Mesenteric fat pad (tissue), 1 donor: ENCODE results near the gene TCP1. TPM values are rescaled to one million over a fixed set of nuclear protein-coding genes. Genes with fewer than 3 reads are reported as not detected.

Experiments
- DNase-seq: peaks from one replicate; pipeline ENCODE4 v3.0.0-alpha.2; 2020; ENCODE audit warnings: low spot score
- long read RNA-seq: library from polyadenylated mRNA; unstranded; transcript quantifications from one replicate; pipeline ENCODE4 v2.0.0, GENCODE V29; 2020
- total RNA-seq: library from RNA; stranded (reverse); fragmentation: NEBNext Ultra II Directional; extraction: Animal tissue kit (Norgen Biotek cat#: 25700); gene quantifications from one replicate; pipeline ENCODE4 v1.2.1, GENCODE V29; 2021
- donor health status: DM: yes; HTN: yes; CAD: no.

TCP1 gene
- total RNA-seq: 170 TPM
- long read RNA-seq, transcript TCP1-201 (12 exons, 2,499 nt): major isoform, 523 of 561 reads
- long read RNA-seq, partial matches to known transcripts: 19 of 561 reads
- long read RNA-seq, other reads (novel, unspliced or antisense): 18 of 561 reads

DNA sequence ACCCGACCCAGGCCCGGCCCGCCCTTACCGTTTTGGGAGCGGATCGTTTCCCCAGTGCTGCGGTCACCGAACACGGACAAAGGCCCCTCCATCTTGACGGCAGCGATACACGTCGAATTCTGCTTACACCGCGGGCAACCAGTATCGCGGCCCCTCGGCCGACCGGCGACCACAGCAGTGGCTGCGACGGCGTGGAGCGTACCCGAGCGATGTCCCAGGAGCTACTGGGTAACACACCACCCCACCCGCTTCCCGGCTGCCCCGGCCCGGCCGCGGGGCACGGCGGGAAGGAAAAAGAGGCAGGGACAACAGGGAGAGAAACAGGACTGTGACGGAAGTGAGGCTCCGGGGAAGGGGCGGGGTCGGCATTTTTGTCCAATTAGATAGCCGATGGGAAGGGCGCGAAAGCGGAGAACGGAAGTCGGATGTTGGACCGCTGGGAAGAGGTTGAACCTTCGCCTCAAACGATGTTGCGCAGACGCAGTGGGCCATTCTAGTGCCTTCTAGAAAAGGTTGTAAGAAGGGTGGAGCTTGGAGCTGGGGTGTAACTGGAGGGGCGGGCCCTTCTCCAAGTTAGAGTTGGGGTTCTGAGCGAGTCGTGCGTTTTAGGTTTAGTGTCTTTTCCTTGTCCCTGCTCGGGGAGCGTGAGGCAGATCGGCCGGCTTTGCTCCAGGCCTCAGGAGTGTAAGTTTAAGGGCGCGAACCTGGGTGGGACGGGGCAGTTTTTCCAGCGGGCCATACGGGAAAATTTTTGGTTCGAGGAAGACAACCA lies at the start of gene TCP1:
Gene TCP1 (minus strand): TSS at position 226 of the 772 bp plus-strand sequence. CDS start 134 bp downstream, at position 92.
- peak; percentile 98 for DNase-seq

DNA sequence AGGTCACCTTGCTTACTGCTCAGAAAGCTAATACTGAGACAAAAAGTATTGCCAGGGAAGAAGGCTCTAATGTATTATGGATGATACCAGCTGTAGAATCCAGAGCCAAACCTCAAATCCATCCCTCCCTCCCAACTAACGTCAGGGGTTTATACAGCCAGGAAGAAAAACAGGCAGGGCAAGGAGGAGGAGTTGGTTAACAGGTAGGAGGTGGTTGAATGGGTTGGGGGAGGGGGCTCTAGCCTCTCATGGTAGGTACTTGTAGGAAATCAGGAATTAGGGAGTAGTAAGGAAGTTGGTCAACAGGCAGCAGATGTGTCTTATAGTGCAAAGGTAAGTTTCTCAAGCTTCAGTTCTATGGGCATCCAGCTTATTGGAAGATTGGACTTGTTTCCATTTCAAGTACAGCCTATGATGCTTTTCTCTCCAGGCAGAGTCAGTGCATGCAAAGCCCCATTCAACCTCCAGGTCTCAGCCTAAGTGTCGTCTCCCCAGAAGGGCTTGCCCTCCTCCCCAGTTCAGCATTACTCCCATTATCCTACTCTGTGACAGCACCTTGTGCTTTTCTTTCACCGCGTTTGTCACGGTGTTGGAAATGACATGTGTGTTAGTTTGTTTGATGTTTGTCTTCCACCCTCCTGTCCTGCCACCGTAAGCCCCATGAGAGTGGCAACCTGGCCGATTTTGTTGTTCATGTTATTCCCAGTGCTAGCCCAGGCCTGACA lies 48.8 kb upstream of the TCP1 start:
- peak; percentile 81 for DNase-seq

DNA sequence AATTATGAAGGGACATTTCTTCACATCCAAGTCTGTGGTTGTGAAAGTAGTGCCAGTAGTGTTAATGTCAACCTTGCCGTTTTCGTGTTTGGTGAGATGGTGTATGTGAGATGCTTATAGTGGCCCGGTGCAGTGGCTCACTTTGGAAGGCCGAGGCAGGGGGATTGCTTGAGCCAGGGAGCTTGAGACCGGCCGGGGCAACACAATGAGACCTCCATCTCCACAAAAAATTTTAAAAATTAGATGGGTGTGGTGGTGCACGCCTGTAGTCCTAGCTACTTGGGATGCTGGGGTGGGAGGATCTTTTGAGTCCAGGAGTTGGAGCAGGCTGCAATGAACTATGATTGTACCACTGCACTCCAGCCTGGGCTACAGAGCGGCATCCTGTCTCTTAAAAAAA lies 48.1 kb upstream of the TCP1 start:
- DNase-seq: peak; percentile 64

DNA sequence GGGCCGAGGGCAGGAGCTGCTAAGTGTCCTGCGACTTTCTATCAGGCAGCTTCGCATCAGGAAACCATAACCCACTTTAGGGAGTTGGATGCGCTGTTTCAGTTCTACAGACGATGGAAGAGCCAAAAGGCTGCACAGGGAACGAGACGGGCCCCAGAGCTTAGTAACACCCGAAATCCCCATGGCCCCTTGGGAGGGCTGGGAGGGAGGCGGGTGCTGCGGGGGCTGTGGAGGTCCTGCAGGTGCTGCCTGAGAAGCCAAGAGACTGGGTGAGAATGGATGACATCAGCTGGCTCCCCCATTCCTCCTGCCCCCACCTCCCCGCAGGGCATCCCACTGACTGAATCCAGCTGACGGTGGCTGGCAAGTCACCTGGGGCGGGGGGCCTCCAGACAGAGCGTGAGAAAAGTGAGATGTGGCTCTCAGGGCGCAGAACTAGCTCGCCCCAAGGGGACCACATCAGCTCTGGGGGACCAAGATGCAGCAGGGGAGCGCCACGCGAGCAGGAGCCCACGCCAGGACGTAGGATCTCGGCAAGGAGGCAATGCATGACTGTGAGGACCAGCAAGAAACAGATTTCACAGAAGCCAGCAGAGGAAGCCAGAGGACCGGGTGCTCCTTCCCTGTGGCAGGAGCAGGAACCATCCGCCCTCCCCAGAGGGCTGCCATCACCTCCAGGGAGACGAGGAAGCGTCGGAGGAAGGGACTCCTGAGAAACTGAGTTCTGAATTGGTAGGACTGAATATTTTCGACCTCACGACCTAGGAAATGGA lies 47.5 kb upstream of the TCP1 start:
- DNase-seq: peak; percentile 88

DNA sequence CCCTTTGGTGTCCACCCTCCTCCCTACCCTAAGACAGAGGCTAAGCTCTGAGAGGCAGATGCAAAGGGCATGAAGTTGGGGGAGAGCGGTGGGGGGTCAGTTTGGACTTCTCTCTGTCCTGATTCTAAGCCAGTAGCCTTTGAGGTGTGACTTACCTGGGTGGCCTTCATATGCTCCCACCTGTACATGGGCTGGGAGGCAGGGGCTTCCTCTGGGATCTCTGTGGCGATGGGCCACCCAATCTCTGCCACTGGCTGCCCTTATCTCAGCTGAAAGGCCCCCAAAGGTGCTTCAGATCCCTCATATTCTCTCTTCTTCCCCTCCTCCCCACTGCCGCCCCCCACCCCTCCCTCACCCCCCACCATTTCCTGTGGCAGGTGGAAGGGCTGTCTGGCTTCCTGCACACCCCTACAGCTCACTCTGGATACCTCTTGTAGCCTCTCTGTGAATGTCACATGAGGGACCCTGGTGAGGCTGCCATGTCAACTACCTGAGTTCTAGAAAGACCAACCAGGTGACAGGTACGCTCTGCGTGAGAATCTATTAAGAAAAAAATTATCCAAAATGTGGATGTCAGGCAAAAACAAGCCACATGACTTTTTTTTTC lies 44.7 kb upstream of the TCP1 start:
- peak; percentile 43 for DNase-seq

DNA sequence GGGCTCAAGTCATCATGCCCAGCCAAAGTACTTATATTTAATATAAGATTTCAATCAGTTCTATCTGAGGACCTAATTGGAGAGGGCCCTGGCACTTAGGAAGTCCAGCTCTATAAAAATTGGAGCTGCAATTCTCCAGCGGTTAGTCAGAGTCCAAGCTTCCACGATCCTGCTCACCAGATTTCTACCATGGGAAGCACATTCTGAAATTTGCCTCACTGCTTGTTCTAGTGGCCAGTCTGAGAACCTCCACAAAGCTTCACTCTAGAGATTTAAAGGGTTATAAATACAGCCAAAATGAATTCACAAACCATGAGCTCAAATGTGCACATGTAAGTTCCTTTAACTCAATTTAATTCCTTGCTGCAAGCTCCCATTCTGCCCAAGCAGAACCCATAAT lies 44.2 kb upstream of the TCP1 start:
- no peak for DNase-seq

DNA sequence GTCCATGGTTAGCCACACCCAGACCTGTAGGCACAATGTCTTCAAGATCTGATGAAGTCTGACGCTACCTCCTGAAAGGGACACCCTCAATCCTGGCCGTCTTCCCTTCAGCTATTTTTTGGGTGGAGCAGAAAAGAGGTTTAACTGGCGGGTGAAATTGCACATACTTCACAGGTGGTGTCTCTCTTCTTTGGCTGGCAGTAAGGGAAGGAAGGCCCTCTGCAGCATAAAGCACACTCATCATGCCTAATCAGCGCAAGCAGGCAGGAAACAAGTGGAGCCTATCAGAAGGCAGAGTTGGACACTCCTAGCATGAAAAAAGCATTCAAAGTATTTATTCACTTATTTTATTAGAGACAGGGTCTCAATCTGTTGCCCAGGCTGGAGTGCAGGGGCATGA lies 43.5 kb upstream of the TCP1 start:
- DNase-seq: no peak

DNA sequence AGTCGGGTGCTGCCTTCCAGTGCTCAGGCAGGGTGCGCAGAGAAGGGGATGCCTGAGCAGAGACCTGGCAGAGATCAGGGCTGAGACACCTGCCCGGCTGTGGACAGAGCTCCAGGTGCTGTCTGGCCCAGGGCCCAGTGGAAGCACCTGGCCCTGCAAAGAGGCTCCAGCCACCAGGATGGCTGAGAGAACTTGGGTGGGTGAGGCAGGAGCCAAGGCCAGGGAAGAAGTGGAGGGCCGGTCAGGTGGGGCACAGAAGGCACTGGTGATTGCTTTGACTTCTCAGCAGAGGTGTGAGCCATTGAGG lies 41.9 kb upstream of the TCP1 start:
- no peak for DNase-seq

DNA sequence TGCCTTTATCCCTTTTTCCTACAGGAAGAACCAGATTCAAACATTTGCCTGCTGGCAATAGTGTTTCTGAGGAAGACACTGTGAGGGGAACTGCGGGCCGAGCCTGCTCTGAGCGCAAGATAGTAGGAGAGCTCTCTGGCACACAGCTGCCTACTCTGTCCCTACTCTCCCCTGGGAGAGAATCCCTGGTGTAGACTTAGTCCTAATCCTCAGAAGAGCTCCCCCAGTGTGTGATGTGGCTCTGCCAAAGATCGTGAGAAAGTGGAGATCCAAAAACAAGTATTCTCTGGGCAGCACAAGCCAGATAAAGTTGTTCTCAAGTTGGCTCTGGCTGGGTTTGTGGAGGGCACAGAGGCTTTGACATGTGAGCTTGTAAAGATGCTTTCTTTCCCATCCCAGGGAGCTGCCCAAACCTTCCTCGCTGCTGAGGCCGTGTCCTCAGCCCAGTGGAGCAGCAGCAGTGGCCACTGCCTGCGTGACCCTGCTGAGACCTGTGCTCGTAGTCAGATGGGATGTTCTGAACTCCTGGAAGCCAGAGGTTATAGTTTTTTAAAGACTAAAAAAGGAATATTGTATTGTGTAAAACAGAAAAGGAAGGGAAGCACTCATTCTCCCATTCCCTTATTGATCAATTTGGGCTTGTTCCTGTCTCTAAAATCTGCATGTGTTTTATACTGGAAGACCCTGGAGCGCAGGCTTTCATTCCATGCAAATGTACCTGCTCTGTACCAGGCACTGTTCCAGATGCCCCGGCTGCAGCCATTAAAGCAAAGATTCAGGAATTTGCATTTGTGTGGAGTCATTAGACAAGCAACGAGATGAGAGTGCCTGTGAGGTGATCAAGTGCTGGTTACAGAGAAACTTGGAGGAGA lies 41.3 kb upstream of the TCP1 start:
- no peak for DNase-seq

DNA sequence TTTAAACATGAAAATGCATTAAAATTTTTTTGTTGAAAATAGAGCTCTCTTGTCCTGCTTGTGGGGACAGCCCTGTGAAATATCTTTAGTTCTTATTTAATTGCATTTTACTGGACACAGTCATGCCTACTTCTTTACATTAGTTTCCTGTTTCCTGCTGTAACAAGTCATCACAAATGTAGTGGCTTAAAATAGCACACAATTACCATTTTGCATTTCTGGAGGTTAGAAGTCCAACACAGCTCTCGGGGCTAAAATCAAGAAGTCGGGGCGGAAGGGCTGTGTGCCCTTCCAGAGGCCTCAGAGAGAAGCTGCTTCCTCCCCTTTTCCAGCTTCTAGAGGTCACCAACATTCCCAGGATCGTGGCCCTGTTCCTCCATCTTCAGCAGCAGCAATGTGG lies 40.1 kb upstream of the TCP1 start:
- no peak for DNase-seq

DNA sequence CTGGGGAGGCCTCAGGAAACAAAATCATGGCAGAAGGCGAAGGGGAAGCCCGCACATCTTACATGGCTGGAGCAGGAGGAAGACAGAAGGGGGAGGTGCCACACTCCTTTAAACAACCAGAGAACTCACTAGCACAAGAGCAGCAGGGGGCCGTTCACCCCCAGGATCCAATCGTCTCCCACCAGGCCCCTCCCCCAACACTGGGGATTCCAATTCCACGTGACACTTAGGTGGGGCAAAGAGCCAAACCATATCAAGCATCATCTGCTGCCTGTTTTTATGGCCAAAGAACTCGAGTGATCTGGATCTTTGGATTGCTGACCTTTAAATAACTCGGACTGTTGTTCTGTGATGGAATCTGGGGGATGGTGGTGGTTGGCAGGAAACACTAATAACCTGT lies 38.7 kb upstream of the TCP1 start:
- DNase-seq: peak; percentile 55

DNA sequence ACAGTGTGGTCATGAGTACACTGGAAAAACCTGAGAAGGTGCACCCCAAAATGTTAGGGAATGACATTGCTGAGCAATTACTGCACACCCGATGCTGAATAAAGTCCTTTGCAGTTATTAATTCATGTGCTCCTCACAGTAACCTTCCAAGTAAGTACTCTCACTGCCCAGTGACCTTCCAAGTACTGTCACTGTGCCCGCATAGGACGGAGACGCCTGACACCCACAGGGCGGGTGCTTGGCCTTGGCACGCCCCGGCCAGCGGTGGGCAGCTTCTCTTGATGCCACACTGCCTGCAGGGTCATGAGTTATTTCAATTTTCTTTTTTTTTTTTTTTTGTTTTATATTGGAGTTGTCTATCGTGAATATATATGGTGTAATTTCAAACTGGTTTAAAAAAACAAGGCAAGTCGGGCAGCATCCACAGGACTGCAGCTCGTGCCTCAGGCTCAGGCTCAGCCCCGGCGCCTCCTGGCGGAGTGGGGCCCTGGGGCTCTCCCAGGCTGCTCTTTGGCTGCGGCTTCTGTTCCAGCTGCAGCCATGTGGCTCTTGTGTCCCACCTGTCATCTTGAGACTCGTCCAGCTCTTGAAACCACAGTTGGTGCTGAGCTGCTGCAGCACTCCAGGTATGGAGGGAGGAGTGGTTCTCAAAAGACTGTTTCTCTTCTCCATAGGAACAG lies 37.7 kb upstream of the TCP1 start:
- DNase-seq: peak; percentile 60

DNA sequence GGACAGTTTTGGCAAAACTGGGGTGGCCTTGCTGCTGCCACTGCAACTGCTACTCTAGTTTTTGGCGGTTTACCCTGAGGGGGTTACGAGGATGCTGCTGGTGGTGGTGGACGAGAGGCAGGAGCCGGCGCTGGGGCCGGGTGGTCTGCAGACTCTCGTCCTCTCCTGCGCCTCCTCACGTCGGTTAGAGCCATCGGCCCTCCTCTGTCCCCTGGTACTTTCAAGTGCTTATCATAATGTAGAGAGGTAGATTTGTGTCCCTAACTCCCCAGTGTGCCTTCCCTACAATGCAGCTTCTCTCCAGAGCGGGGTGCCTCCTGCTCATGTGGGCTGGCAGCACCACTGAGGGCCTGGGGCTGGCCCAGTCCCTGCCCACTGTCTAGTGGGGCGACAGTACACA lies 36.6 kb upstream of the TCP1 start:
- DNase-seq: peak; percentile 67

DNA sequence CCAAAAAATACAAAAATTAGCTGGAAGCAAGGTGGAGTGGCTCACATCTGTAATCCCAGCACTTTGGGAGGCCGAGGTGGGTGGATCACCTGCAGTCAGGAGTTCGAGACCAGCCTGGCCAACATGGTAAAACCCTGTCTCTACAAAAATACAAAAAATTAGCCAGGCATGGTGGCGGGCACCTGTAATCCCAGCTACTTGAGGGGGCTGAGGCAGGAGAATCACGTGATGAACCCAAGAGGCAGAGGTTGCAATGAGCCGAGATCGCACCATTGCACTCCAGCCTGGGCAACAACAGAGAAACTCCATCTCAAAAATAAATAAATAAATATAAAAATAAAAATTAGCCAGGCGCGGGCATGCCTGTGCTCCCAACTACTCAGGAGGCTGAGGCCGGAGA lies 35.3 kb upstream of the TCP1 start:
- peak; percentile 39 for DNase-seq

DNA sequence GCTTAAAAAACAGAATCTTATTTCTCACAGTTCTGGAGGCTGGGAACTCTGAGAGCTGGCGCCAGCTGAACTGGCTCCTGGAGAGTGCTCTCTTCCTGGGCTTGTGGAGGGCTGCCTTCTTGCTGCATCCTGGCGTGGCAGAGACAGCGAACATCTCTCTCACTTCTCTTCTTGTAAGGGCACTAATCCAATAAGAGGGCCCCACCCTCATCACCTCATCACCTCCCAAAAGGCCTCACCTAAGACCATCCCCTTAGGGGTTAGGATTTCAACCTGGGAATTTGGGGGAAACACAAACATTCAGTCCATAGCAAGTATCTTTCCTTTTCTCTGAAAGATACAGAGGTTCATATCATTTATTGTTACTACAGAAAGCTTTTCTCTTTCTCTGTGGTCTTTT lies 34.6 kb upstream of the TCP1 start:
- DNase-seq: peak; percentile 41

DNA sequence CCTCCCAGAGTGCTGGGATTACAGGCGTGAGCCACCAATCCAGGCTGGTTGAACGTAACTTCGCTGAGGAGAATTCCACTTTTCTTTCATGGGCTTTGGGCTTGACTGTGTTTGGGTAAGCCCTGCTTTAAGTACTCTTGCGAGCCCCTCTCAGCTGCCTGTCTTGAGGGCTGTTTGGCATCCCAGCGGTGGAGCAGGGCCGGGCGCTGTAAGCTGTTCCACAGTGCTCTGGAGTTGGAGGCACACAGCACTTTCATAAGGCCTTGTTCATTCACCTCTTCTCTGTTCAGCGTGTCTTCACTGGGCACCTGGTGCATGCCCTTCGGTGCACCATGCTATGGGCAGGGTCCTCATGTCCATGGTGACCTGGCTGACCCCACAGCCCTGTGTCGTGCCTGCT lies 32.3 kb upstream of the TCP1 start:
- no peak for DNase-seq

DNA sequence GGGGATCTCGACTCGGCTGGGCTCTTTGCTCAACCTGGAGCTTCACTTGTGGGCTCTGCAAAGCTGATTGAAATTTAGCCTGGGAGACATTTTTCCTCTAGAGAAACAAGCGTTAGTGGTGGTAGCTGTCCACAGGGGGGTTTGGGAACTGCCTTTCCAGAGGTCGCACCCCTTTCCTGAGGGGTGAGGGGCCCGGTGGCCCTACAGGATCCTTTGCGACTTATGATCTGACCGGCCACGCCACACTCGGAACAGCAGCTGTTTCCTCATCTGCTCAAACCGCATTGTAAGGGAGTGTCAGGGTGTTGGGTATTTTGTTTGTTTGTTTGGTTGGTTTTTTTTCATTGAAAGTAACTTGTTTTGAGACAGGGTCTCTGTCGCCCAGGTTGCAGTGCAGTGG lies 31.7 kb upstream of the TCP1 start:
- peak; percentile 81 for DNase-seq

DNA sequence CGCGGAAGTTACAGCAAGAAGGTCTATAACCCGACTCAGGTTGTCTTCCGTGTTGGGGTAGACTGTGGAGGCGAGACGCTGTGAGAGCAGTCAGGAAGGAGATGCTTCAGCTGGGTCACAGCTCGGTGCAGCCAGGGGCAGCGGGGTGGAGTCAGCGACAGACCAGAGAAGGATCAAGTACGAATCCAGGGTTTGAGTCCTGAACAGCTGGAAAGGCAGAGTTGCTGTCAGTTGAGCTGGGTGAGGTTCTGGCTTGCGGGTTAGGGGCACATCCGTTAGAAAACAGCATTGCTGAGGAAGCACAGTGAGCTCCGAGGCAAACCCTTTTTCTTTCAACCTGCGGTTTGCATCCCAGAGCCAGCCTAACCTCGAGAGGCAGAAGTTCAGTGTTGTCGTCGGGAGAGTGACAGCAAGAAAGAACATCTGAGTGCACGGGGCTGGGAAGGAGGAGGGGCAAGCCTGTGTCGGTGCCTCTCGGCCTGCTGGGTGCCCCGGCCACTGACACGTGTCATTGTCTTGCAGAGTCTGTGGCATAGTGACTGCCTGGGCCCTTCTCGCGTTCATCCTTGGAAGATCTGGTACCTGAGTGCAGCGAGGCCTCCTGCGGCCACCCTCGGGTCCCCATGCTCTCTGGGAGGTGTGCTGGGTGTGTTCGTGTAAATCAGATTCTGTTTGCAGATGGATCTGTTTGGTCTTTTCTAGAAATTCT lies 30.7 kb upstream of the TCP1 start:
- peak; percentile 53 for DNase-seq

DNA sequence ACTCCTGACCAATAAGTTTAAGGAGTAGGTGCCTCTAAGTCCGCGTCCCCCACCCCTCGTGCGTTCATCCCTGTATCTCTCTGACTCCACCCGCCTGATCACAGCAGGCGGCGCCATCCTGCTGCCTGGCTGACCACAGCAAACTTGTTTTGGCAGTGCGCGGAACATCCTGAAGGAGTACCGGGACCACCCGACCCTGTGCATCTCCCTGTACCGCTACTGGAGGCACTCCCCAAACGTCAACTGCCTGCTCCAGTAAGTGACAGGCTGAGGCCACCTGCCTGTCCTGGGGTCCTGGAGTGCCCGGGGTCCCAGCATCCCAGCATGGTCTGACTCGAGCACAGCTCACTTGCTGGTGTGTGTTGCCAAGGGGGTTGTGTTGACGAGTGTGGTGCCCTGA lies 29.7 kb upstream of the TCP1 start:
- peak; percentile 65 for DNase-seq
